ENCODE data around the gene BIRC6. TPM values are rescaled to one million over a fixed set of nuclear protein-coding genes. Genes with fewer than 3 reads are reported as not detected.
A peak's percentile ranks its signal among the peaks of the same experiment; 100 is the strongest.

Gene BIRC6
- total RNA-seq, 1 experiment from 2014 or later, result 63.1 TPM

- Mint-ChIP-seq H3K4me3 (no peak overlapping the region), H3K4me1 (peaks cover 11% of the 10 kb centered on the region), H3K27me3 (ENCODE audit: low read depth) (no peaks in the 10 kb centered on the region), H3K27ac (no peak overlapping the region), H3K9me3 (peaks cover 9% of the 10 kb centered on the region; the same call in 1 of the 2 replicates), H3K36me3 (peaks cover 27% of the 10 kb centered on the region)
- DNase-seq (ENCODE audit: low spot score), result no peak
- no peak for TF ChIP-seq ZSCAN18 (CRISPR knock-in tag; IDR thresholded peaks at IDR 0.05)
- ChIA-PET POLR2A (no interaction called here), CTCF (no interaction called here)
- peak; percentile 97 for ATAC-seq
Measured at GRCh38 chr2:32564417-32565035, 207.7 kb downstream of the BIRC6 start.

DNA sequence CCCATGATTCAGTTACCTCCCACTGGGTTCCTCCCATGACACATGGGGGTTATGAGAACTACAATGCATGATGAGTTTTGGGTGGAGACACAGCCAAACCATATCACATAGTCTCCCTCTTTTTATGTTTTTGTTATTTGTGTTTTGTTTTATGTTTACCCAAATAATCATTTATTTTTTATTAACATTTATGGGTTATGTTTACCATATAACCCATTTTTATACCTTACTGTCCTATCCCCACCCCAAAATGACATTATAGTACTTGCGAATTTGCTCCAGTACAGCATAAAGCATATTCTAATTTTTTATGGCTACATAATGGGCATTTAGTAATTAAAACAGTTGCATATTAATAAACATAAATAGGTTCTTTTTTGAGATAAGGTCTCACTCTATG, 209.1 kb downstream of the BIRC6 start:
- no peak overlapping the region for H3K27ac Mint-ChIP-seq
- H3K36me3 Mint-ChIP-seq, result peaks cover 27% of the 10 kb centered on the region
- H3K4me1 Mint-ChIP-seq, result peaks cover 11% of the 10 kb centered on the region
- POLR2A ChIA-PET, result no interaction called here
- peaks cover 9% of the 10 kb centered on the region; the same call in 1 of the 2 replicates for H3K9me3 Mint-ChIP-seq
- CTCF ChIA-PET, result no interaction called here
- no peak for TF ChIP-seq ZNF263 (CRISPR knock-in tag; IDR thresholded peaks at IDR 0.05; ENCODE audit: low read depth)
- no peak for TF ChIP-seq TCF7 (CRISPR knock-in tag; IDR thresholded peaks at IDR 0.05; ENCODE audit: low read depth)
- no peak for TF ChIP-seq ZNF532 (CRISPR knock-in tag; IDR thresholded peaks at IDR 0.05; ENCODE audit: borderline replicate concordance)
- H3K27me3 Mint-ChIP-seq (ENCODE audit: low read depth), result no peaks in the 10 kb centered on the region
- DNase-seq (ENCODE audit: low spot score) (no peak), ATAC-seq (no peak)
- H3K4me3 Mint-ChIP-seq, result no peak overlapping the region

DNA sequence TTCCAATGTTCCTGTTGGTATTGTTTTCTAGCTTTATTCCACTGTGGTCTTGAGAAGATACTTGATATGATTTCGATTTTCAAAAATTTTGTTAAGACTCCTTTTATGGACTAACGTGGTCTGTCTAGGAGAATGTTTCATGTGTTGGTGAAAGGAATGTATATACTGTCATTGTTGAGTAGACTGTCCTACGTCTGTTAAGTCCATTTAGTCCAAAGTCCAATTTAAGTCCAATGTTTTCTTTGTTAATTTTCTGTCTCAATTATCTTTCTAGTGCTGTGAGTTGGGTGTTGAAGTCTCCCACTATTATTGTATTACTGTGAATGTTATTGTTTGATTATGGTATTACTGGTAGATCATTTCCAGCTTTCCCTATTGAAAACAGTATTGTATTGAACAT, 215.2 kb downstream of the BIRC6 start:
- ChIA-PET POLR2A (no interaction called here), CTCF (no interaction called here)
- no peak overlapping the region for H3K27ac Mint-ChIP-seq
- TF ChIP-seq CREM (CRISPR knock-in tag; IDR thresholded peaks at IDR 0.05) (no peak), ZNF263 (CRISPR knock-in tag; IDR thresholded peaks at IDR 0.05; ENCODE audit: low read depth) (no peak), ERG (CRISPR knock-in tag; IDR thresholded peaks at IDR 0.05) (no peak), GTF2I (CRISPR knock-in tag; conservative IDR thresholded peaks at IDR 0.05) (no peak), ZBTB43 (CRISPR knock-in tag; IDR thresholded peaks at IDR 0.05) (no peak), ESRRA (CRISPR knock-in tag; IDR thresholded peaks at IDR 0.05; ENCODE audit: borderline replicate concordance) (no peak), FOXP4 (CRISPR knock-in tag; IDR thresholded peaks at IDR 0.05) (no peak), AR (CRISPR knock-in tag; IDR thresholded peaks at IDR 0.05) (no peak), TEAD1 (CRISPR knock-in tag; IDR thresholded peaks at IDR 0.05) (no peak)
- TF ChIP-seq, protein P1, sequence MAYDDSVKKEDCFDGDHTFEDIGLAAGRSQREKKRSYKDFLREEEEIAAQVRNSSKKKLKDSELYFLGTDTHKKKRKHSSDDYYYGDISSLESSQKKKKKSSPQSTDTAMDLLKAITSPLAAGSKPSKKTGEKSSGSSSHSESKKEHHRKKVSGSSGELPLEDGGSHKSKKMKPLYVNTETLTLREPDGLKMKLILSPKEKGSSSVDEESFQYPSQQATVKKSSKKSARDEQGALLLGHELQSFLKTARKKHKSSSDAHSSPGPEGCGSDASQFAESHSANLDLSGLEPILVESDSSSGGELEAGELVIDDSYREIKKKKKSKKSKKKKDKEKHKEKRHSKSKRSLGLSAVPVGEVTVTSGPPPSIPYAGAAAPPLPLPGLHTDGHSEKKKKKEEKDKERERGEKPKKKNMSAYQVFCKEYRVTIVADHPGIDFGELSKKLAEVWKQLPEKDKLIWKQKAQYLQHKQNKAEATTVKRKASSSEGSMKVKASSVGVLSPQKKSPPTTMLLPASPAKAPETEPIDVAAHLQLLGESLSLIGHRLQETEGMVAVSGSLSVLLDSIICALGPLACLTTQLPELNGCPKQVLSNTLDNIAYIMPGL (CRISPR knock-in tag; IDR thresholded peaks at IDR 0.05), result no peak
- no peaks in the 10 kb centered on the region for H3K9me3 Mint-ChIP-seq
- H3K4me1 Mint-ChIP-seq, result no peaks in the 10 kb centered on the region
- ATAC-seq, result no peak
- no peaks in the 10 kb centered on the region for H3K27me3 Mint-ChIP-seq (ENCODE audit: low read depth)
- DNase-seq (ENCODE audit: low spot score), result no peak
- no peak overlapping the region for H3K4me3 Mint-ChIP-seq
- peaks cover 22% of the 10 kb centered on the region for H3K36me3 Mint-ChIP-seq
